Fibroblast of lung (primary cell): ENCODE data around the gene SIPA1.
"Not testable (repeated sequence)": the region's sequence is repeated elsewhere in the genome, so short reads cannot be mapped to it uniquely, and the experiment has no call there.

Experiments
- EZH2 ChIP-seq: IDR thresholded peaks from 2 replicates; pipeline ENCODE4 v1.5.1; 2012; ENCODE audit warnings: low read length, control low read depth, mild to moderate bottlenecking; ENCODE audit errors: missing control alignments
- TF ChIP-seq, protein P1 (sequence below), 2 donors: IDR thresholded peaks in 1 of 2; conservative IDR thresholded peaks in 1 of 2; 1 replicate in 1 of 2; 2 replicates in 1 of 2; pipeline ENCODE4 v1.5.1; 2011 to 2012; ENCODE audit warnings: low read length in 2 of 2, control low read depth in 1 of 2, inconsistent platforms in 1 of 2, low read depth in 1 of 2, mild to moderate bottlenecking in 1 of 2

GRCh38 chr11:65639228-65639597 is 1.3 kb downstream of the SIPA1 start:
- TF ChIP-seq, protein P1, sequence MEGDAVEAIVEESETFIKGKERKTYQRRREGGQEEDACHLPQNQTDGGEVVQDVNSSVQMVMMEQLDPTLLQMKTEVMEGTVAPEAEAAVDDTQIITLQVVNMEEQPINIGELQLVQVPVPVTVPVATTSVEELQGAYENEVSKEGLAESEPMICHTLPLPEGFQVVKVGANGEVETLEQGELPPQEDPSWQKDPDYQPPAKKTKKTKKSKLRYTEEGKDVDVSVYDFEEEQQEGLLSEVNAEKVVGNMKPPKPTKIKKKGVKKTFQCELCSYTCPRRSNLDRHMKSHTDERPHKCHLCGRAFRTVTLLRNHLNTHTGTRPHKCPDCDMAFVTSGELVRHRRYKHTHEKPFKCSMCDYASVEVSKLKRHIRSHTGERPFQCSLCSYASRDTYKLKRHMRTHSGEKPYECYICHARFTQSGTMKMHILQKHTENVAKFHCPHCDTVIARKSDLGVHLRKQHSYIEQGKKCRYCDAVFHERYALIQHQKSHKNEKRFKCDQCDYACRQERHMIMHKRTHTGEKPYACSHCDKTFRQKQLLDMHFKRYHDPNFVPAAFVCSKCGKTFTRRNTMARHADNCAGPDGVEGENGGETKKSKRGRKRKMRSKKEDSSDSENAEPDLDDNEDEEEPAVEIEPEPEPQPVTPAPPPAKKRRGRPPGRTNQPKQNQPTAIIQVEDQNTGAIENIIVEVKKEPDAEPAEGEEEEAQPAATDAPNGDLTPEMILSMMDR (conservative IDR thresholded peaks at IDR 0.05 in 1 of 2, IDR thresholded peaks at IDR 0.05 in 1 of 2; ENCODE audit: low read depth in 1 of 2, low read length in 2 of 2): not testable (repeated sequence)
- not testable (repeated sequence) for TF ChIP-seq EZH2
